AG04450 (cell line): ENCODE results near the gene DTX3. TPM values are rescaled to one million over a fixed set of nuclear protein-coding genes. Genes with fewer than 3 reads are reported as not detected.

ENCODE experiments used
- CTCF ChIA-PET: fragments of 300-600, 350-600 bp; formaldehyde crosslinking; extraction: SDS; loops from one replicate; lab custom pipeline; 2022; ENCODE audit warnings: antibody characterized with exemption, inconsistent platforms; lab: Charles Lee
- POLR2A ChIA-PET: fragments of 350-600 bp; formaldehyde crosslinking; extraction: SDS; loops from one replicate; lab custom pipeline; 2021; ENCODE audit warnings: antibody characterized with exemption, inconsistent platforms; lab: Yijun Ruan, JAX
- DNase-seq: peaks from one replicate; pipeline ENCODE4 v3.0.0-alpha.2; 2011; ENCODE audit warnings: low read depth, low spot score
- H3K27ac ChIP-seq: one replicate; pipeline ENCODE4 v1.5.1; 2012; ENCODE audit warnings: low read depth, low read length, control low read depth
- H3K27me3 ChIP-seq: one replicate; pipeline ENCODE4 v1.6.0; 2012; ENCODE audit warnings: low read length; ENCODE audit not compliant: control insufficient read depth, insufficient read depth
- H3K4me3 ChIP-seq: 2 replicates; pipeline ENCODE4 v1.5.1; 2011; ENCODE audit warnings: mild to moderate bottlenecking, low read depth, low read length, control low read depth
- H3K9me3 ChIP-seq: 2 replicates; pipeline ENCODE4 v1.5.1; 2012; ENCODE audit warnings: low read length; ENCODE audit not compliant: control insufficient read depth, insufficient read depth
- polyA plus RNA-seq: library from polyadenylated mRNA; depleted of rRNA; stranded (reverse); fragments of >200 nt; gene quantifications from 2 replicates; pipeline ENCODE4 v1.2.3, GENCODE V29; 2011
- TF ChIP-seq, protein P1 (sequence below): IDR thresholded peaks from 2 replicates; pipeline ENCODE4 v1.5.1; 2011; ENCODE audit warnings: low read depth, low read length, control low read depth, inconsistent platforms

The DTX3 gene
- polyA plus RNA-seq, 1 experiment, result 24.8 TPM

DNA sequence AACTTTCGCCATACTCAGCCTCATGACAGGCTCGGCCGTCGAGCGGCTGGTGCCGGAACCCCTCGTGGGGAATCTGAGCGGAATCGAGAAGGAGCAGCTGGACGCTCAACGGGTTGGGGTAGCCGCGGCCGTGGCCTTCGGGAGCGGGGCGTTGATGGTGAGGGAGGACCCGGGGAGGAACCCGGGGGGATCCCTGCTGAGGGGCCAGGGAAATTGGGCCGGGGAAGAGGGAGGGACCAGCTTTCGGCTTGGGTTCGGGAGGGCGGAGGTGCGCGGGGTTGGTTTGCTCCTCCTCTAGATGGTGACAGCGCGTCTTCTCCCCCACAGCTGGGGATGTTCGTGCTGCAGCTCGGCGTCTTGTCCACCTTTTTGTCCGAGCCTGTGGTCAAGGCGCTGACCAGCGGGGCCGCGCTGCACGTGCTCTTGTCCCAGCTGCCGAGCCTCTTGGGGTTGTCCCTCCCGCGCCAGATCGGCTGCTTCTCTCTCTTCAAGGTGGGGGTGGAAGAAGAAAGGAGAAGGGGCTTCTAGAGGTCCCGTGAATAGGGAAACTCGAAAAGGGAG lies 16.4 kb downstream of the DTX3 start:
- H3K4me3 ChIP-seq, result peak overlapping the region; percentile 51; the same call in 1 of the 2 replicates
- POLR2A ChIA-PET, result interaction anchor here (1.2 to 1.9 kb wide), 2 partner anchors 9 to 10 kb away, joined by 3 to 8 read pairs; partner anchors contain the start of gene ARHGEF25
- H3K9me3 ChIP-seq, result no peaks in the 10 kb centered on the region; the same call in 1 of the 2 replicates
- H3K27me3 ChIP-seq, result peaks cover 40% of the 10 kb centered on the region
- TF ChIP-seq, protein P1, sequence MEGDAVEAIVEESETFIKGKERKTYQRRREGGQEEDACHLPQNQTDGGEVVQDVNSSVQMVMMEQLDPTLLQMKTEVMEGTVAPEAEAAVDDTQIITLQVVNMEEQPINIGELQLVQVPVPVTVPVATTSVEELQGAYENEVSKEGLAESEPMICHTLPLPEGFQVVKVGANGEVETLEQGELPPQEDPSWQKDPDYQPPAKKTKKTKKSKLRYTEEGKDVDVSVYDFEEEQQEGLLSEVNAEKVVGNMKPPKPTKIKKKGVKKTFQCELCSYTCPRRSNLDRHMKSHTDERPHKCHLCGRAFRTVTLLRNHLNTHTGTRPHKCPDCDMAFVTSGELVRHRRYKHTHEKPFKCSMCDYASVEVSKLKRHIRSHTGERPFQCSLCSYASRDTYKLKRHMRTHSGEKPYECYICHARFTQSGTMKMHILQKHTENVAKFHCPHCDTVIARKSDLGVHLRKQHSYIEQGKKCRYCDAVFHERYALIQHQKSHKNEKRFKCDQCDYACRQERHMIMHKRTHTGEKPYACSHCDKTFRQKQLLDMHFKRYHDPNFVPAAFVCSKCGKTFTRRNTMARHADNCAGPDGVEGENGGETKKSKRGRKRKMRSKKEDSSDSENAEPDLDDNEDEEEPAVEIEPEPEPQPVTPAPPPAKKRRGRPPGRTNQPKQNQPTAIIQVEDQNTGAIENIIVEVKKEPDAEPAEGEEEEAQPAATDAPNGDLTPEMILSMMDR, result no peak
- CTCF ChIA-PET, result interaction anchor here (0.6 to 7.6 kb wide), 6 partner anchors 10 to 162 kb away, joined by 3 to 112 read pairs (median 5); partner anchors contain the start of genes ARHGEF25, B4GALNT1 and PIP4K2C
- no peak for DNase-seq
- no peak overlapping the region for H3K27ac ChIP-seq

DNA sequence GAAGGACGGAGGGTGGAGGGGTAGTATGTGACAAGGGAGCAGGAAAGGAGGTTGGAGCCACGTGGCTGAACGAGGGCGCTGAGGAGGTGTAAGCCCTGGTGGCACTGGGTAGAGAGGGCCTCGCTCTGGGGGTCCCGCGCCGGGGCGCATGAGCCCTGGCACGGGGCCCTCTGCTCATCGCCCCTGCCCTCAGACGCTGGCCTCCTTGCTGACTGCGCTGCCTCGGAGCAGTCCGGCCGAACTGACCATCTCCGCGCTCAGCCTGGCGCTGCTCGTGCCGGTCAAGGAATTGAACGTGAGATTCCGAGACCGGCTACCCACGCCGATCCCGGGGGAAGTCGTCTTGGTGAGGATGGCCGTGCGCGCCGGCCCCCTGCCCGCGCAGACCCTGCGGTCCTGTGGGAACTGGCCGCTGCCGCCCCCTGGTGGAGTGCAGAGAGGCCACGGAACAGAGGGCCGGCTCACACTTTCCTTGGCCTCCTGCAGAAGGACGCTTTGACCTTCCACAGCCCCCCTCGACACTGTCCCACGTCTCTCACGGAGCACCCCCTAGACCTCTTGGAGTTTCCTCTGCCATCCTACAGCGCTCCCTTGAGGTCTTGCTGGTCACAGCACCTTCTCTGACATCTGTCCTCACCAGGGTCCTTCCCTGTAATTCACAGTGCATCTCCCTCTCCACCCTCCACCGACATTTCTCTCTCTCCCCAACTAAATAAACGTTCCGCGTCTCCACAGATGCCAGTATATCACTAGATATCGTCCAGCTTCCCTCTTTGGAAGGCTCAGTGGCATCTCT lies 17.1 kb downstream of the DTX3 start:
- peak overlapping the region; percentile 51 for H3K4me3 ChIP-seq
- peaks cover 47% of the 10 kb centered on the region for H3K27me3 ChIP-seq
- no peak for DNase-seq
- TF ChIP-seq, protein P1, result peak; percentile 92
- H3K27ac ChIP-seq, result no peak overlapping the region
- H3K9me3 ChIP-seq, result no peaks in the 10 kb centered on the region; the same call in 1 of the 2 replicates
- POLR2A ChIA-PET, result interaction anchor here (1.9 kb wide), 1 partner anchor 10 kb away, joined by 8 read pairs; the partner anchor contains the start of gene ARHGEF25
- CTCF ChIA-PET, result interaction anchor here (0.6 to 7.6 kb wide), 13 partner anchors 8 to 163 kb away, joined by 3 to 112 read pairs (median 5); partner anchors contain the start of genes ARHGEF25, B4GALNT1 and PIP4K2C

DNA sequence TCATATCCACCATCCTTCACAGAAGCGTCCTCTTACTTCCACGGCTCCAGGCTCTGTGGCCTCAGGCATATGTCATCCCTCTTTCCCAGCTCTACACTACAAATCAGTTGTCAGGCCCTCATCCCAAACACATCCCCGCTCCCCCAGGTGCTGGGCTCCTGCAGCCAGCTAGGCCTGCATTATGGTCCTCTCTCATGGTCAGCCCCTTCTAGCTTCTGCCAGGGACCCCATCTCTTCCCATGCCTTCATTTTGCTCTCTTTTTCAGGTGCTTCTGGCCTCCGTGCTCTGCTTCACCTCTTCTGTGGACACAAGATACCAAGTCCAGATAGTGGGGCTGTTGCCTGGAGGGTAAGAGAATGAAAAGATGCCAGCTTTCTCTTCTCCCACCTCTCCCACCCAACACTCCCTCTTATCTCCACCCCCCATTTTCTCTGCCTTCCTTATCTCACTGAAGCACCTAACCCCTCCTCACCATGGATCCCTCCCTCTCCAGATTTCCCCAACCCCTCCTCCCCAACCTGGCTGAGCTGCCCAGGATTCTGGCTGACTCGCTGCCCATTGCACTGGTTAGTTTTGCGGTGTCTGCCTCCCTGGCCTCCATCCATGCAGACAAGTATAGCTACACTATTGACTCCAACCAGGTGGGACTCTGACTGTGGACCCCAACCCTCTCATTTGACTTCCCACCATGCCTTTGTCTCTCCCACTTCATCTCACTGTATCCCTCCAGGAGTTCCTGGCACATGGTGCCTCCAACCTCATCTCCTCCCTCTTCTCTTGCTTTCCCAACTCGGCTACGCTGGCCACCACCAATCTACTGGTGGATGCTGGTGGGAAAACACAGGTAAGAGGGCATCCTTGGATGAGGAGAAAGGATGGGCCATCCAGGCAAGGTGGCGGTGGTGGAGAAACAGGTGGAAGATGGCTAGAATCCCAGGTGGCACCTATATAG lies 17.9 kb downstream of the DTX3 start:
- peaks cover 56% of the 10 kb centered on the region for H3K27me3 ChIP-seq
- POLR2A ChIA-PET, result no interaction called here
- no peak for DNase-seq
- CTCF ChIA-PET, result interaction anchor here (0.6 to 7.6 kb wide), 10 partner anchors 9 to 164 kb away, joined by 3 to 112 read pairs (median 5); partner anchors contain the start of gene B4GALNT1
- TF ChIP-seq, protein P1, result no peak
- H3K9me3 ChIP-seq, result peaks cover 3% of the 10 kb centered on the region; the same call in 1 of the 2 replicates
- no peak overlapping the region for H3K4me3 ChIP-seq
- no peak overlapping the region for H3K27ac ChIP-seq

DNA sequence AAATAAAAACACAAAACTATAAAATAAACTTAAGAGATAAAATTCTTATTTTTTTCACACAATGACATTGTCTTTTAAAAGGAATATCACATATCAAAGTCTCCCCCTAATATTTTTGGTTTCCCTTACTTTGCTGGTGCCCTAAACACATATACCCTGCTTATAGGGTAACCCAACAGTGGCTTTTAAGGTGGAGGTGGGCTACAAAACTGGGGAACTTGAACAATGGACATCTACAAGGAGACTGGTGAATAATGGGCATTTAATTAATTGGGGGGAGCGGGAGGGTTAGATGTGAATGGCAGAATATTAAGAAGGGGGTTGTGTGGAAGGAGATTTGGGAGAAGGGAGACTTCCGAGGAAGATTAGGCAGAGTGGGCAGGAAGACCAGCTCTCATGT lies 18.8 kb downstream of the DTX3 start:
- ChIA-PET POLR2A (interaction anchor here (0.8 kb wide), 1 partner anchor 12 kb away, joined by 3 read pairs; the partner anchor contains the start of gene ARHGEF25), CTCF (interaction anchor here (1.1 to 7.6 kb wide), 2 partner anchors 9 to 41 kb away, joined by 3 to 112 read pairs; no protein-coding TSS in a partner anchor)
- DNase-seq, result no peak
- peaks cover 62% of the 10 kb centered on the region for H3K27me3 ChIP-seq
- no peak overlapping the region for H3K4me3 ChIP-seq
- H3K9me3 ChIP-seq, result peaks cover 4% of the 10 kb centered on the region; the same call in 1 of the 2 replicates
- no peak overlapping the region for H3K27ac ChIP-seq
- TF ChIP-seq, protein P1, result no peak
